Measurements from ENCODE around the gene MAN1C1. TPM values are rescaled to one million over a fixed set of nuclear protein-coding genes. Genes with fewer than 3 reads are reported as not detected.
"Not testable (repeated sequence)": the region's sequence is repeated elsewhere in the genome, so short reads cannot be mapped to it uniquely, and the experiment has no call there.

MAN1C1 gene
- total RNA-seq, 1 donor from 2014 or later, result 0.79 TPM

DNA sequence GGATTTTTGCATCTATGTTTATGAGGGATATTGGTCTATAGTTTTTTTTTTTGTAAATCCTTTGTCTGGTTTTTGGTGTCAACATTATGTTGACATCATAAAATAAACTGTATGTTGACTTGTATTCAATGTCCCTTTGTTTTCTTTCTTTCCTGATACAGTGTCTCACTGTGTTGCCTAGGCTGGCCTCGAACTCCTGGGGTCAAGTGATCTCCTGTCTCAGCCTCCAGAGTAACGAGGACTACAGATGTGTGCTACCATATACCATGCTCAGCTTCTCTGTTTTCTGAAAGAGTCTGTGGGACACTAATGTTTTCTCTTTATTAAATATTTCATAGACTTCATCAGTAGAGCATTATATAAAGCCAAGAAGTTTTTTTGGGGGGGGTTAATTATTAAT, 18.3 kb downstream of the MAN1C1 start:
- no peak for DNase-seq (ENCODE audit: low read depth, low spot score)

DNA sequence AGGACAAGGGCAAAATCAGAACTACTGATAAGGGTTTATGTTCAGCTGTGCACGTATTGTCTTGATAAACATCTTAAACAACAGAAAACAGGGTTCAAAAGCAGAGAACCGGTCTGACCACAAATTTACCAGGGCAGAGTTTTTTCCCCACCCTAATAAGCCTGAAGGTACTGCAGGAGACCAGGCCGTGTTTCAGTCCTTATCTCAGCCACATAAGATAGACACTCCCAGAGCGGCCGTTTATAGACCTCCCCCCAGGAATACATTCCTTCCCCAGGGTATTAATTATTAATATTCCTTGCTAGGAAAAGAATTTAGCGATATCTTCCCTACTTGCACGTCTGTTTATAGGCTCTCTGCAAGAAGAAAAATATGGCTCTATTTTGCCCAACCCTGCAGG, 19.6 kb downstream of the MAN1C1 start:
- DNase-seq (ENCODE audit: low read depth, low spot score), result not testable (repeated sequence)

DNA sequence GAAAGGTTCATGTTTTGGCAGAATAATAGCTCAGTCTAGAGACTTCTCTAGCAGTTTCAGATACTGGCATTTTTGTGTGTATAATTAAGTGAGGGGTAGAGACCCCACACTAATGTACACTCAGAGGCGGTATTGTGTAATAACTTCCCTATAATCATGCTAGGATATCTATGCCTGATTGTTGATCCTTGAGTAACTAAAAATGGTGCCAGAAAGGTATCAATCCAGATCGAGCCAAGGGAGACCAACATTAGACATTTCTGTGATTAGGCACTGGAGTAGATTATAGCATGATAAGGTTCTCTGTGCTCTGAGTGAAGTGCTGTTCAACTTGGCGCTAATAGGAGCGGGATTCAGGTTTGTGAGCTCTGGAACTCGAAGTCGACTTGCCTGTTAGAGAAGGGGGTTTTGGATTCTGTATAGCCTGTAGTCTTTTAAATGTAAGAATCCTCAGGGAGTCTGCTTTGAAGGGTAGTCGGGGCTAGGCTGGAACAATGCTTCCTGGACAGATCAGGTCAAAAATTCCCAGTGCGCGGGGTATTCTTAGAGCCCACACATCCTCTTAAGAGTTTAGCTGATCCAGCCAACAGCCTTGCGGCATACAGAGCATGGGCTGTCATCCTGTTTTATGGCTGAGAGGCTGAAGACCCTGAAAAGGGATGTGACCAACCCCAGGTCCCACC, 24.2 kb downstream of the MAN1C1 start:
- DNase-seq (ENCODE audit: low read depth, low spot score), result no peak

DNA sequence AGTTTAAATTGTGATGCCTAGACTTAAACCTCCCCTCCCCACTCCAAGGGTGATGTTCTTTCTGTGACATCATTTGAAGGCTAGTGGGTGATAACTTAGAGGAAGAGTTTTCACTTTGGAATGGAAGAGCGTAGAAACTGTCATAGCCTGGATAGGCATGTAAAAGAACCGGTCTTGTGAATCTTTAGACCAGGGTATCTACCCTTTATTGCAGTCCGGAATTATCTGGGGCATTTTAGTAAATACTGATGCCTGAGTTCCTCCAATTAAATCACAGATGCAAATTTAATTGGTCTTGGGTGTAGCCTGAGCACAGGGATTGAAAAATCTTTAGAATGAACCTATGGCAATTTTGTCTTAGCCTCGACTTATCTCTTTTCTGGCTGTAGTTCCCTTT, 24.7 kb downstream of the MAN1C1 start:
- no peak for DNase-seq (ENCODE audit: low read depth, low spot score)

DNA sequence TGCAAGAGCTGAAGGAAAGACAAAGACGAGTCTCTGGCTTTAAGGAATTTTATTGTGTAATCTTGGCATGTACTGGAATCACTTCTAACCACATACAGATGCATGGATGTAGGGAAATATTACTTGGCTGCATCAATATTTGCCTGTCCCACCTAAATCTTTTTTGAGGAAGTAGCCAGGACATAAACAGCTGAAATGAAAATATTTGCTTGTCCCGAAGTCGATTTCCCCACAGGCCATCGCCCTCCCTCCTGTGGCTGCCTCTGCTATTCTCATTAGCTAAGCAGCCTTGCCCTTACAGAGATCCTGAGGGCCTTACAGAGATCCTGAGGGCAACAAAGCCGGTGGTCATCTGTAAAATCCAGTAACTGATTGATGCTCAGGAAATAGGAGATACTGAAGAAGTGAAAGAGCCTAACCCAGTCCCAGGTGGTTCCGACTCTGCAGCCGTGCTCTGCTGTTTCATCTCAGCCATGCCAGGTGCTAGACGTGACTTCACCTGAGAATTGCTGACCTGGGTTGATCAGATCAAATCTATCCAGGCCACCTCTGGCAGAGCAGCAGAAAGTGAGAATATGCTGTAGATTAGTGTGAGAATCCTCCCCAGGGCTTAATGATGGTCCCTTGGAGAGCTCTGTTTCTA, 25.5 kb downstream of the MAN1C1 start:
- no peak for DNase-seq (ENCODE audit: low read depth, low spot score)

DNA sequence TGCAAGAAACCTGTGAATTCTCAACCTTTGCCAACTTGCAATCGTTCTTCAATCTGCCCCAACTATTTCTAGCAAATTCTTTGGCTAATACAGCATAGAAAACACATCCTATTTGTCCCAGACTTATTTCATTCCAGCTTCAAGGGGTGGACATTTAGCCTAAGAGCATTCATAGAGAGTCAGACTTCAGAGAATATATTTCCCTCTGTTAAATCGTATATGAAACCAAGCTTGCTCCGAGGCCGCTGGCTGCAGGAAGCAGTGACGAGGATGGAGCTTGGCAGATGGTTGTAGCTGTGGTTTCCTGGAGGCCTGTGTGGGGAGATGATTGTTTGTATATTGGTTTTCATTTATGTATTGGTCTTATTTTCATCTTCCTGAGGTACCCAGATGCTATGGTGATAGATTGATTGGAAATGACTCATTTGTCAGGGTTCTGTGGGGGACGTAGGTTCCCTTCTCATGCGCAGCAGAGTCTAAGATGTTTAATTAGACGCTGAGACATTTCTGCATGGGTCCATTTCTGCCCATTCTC, 26.1 kb downstream of the MAN1C1 start:
- peak; percentile 33 for DNase-seq (ENCODE audit: low read depth, low spot score)

DNA sequence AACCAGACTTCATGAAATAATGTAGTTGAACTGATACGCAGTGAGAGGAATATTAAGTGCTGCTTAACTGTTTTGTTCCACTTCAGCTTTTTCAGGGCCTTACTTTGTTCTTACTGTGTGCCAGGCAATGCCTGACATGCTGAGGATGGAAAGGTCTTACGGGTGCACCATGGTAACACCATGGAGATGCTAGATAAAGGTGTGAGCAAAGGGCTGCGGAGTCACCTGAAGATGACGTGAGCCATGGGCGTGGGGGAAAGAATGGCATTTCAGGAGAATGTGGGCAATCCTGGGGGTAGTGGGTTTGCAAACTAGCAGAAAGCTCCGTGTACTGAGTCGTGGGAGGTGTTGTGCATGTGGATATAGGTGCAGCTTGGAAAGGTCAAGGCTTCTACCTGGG, 27.3 kb downstream of the MAN1C1 start:
- DNase-seq (ENCODE audit: low read depth, low spot score), result no peak

DNA sequence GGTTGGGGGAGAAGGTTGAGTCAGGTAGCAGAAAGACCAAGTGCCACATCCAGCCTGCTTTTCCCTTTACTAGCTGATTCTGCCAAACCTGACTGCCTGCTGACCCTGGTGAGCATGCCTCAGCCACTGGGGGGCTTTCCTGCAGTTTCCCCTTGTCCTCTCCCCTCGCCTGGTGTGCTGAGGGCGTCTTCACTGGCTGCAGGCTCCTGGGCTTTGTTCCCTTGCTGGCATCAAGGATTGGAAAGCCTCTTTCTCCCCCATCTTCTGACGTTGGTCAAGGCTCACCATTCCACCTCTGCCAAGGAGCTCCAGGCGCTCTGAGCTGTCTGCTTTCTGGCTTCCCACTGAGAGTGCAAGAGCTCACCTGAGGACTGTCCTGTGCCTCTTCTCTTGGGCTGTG, 28.4 kb downstream of the MAN1C1 start:
- no peak for DNase-seq (ENCODE audit: low read depth, low spot score)

DNA sequence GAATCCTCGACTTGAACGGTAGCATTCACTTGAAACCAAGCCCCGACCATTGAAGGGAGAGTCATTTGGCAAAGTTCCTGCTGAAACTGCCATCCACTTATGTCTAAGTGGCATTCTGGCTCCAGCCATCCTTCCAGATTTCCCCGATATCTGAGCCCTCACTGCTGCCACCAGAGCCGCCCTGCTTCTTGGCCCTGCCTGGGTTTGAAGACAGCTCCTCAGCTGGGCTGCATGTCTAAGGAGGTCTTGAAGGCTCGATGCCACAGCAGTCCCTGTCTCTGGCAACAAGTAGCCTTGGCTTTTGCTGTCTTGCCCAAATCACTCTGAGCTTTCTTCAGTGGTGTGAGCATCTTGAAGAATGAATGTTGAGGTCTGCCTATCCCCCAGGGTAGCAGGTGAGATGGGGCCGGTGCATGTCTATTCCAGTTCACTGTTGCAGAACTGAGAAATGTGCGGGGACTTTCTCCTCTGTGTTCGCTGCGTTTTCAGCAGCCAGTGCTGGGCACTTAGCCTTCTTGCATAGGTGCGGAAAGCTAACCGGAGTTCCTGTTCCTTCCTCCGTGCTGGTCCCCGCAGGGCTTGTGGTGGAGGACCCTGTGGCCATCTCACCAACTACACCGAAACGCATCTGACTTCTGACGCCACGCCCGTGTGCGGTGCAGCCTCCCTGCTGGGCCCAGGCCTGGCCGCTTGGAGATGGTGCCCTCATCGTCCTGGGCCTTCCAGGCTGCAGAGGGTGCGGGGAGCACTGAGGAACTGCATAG, 29.2 kb downstream of the MAN1C1 start:
- no peak for DNase-seq (ENCODE audit: low read depth, low spot score)

DNA sequence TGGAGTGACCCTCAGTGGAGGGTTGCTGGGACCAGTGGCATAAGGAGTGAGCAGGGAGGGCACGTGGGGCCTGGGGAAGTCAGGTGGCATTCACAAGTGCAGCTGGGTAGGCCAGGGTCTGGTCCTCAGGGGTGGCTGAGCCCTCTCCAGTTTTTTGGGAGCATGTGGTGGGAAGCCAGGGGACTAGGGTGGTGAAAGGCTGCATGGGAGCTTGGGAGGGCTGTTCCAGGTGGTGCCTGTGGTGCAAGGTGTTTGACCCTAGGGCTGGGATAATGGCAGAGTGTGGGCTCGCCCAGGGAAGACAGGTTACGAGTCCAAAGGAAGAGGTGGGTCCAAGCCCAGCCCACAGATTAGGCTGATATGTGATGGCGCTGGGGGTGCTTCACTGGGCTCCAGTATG, 30.5 kb downstream of the MAN1C1 start:
- DNase-seq (ENCODE audit: low read depth, low spot score), result no peak

DNA sequence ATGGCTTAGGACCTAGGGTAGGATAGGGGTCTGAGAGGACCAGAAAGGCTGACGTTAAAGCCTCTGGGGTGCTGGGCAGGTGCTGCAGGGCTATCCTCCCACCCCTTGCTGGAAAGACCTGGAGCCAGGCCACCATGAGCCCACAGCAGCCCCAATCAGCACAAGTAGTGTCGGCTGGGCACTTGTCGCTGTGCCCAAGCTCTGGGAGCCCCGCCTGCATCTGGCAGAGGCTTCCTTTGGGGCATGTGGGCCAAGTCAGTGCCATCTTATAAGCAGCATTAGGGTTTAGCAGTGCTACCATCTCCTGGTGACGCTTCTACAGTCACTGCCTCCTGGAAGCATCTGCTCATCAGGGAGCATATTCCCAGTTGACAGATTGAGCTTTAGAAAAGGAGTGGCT, 31.3 kb downstream of the MAN1C1 start:
- no peak for DNase-seq (ENCODE audit: low read depth, low spot score)

DNA sequence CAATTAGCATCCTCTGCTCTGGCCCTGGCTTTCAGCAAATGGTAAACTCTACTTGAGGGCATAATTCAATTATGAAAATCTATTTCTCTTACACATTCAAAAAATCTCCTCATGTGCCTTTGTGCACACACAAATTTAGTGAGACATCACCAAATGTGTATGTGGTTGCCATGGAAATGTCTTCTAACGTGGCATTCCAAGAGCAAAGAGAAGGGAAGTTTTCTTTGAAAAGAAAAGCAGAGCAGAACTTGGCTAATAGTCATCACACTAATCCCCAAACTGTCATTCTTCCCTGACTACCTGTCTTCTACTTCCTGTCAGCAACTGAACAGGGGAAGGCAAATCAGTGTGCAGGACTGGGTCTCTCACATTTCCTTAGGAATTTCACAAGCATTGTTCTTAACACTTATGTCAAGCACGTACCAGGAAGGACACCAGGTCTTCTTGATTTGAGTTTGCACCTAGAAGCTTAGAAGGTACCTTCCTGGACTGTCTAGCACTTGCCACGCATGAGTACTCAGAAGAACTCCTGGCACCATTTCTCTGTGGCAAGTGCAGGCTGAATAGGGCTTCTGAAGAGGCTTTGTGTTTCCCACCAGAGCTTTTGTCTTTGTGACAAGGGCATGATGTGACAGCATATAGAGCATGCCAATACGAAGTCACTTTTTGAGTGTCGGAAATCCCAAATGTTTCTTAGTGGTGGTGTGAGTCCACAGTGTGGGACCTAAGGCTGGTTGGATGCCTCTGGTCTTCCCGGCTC, 32.3 kb downstream of the MAN1C1 start:
- DNase-seq (ENCODE audit: low read depth, low spot score), result no peak

DNA sequence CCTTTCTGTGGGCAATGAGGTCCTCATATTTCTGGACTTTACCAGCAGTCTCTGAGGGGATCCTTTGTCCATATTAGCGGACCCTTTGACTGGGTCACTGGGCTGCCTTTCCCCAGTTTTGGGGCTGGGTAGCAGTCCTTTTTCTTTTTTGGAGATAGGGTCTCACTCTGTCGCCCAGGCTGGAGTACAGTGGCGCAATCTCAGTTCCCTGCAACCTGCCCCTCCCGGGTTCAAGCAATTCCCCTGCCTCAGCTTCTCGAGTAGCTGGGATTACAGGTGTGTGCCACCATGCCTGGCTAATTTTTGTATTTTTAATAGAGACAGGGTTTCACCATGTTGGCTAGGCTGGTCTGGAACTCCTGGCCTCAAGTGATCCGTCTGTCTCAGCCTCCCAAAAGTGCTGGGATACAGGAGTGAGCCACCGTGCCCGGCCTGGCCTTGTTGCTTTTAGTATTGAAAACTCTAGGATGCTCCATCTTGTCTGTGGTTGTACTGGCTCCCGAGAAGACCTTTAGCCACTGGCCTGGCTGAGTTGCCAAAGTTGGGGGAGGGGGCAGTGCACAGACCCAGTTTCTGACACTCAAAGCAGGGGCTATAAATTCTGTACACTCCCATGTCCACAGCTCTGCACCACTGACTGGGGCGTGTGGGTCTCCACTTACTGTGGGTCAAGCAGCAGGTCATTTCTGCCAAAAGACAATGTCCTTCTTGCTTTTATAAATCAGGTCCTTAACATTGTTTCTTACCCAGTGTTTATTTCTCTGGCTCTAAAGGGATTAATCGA, 33.1 kb downstream of the MAN1C1 start:
- no peak for DNase-seq (ENCODE audit: low read depth, low spot score)

DNA sequence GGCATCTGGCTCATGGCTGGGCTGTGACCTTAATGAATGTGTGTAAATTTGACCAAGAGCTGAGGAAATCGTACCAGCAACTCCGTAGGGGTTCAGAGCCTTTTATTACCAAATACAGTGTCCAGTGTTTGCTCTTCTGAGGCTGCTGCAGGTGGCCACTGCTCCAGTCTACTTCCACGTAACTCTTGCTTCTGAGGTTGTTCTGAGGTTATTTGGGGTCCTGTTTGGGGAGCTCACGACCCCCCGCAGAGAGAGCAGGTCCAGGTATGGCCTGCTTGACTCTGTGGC, 33.6 kb downstream of the MAN1C1 start:
- no peak for DNase-seq (ENCODE audit: low read depth, low spot score)

DNA sequence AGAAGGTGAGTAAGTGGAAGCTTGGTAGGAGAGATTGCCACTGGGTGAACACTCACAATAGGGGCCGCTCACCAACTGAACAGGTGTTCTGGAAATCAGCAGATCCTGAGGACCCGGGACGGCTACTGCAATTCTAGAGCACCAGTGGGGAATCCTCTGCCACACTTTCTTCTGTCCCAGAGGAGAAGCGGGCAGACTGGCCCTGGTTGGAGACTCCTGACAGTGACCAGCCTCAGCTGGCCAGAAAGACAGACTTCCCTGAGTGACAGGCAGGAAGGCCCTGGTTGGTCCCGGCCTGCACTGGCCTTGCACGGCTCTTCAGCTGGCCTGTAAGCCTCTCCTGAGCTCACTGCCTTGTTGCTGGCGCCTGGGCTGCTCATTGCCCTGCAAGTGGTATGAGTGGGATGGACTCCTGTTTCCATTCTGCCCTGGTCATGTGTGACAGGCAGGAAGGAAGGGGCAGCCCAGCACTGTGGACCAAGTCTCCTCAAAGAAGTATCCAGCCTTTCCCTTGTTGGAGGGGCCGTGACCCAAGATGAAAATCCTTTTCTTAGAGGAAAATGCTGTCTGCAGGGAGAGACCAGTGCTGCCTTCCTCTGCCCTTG, 34.5 kb downstream of the MAN1C1 start:
- no peak for DNase-seq (ENCODE audit: low read depth, low spot score)

DNA sequence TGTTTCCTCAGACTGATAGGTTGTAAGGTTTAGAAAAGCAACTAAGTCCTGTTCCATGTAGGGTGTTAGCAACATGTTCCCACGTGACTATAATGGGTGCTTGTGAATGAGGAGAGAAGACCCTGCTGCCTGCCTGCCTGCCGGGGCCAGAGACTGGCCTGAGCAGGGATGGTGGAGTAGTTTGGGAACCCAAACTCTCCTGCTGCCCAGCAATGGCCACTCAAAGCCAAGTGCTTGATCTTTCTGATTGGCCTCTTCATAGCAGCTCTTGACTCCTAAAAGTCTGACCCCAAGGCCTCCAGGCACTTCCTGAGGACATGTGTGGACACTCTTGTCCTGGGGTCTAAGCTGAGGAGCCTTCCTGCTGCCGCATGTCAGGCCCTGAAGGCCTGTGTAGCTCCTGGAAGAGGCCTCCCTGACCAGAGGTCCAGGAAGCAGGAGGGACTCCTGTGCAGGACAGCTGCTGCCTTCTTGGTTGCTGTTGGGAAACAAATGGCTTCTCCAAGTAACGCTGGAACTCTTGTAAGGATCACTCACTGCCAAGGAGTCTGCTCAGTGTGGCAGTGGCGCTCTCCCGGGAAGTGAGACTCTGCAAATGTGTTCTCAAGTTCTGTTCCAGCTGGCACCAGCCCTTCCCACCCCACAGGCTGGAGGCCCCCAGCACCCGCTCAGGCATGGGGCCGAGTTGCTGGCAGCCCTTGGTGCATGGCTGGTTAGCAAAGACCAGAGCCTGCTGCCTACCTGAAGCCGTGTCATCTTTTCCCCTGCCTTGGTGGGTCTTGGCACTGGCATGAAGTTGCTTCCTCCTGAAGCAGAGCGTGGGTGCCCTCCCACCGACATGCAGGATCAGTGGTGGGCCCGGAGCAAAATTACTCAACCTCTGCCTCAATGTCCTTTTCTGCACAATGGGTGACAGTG, 35.5 kb downstream of the MAN1C1 start:
- no peak for DNase-seq (ENCODE audit: low read depth, low spot score)

DNA sequence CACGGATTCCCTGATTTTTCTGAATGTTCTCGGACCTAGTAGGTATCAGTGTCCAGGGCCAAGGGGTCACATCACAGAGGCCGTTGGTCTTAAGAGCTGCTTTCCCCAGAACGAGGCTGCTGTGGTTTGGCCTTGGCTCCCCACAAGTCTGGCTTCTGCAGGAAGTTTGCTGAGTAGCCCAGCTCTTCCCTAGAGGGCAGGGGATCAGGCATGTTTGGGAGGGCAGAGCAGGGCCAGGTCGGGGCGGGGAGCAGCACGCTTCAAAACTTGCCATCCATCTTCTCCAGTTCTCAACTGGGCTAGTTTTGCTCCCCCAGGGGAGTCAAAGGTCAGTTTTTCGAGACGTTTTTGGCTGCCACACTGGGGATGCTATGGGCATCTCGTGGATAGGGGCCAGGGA, 37.0 kb downstream of the MAN1C1 start:
- DNase-seq (ENCODE audit: low read depth, low spot score), result no peak

DNA sequence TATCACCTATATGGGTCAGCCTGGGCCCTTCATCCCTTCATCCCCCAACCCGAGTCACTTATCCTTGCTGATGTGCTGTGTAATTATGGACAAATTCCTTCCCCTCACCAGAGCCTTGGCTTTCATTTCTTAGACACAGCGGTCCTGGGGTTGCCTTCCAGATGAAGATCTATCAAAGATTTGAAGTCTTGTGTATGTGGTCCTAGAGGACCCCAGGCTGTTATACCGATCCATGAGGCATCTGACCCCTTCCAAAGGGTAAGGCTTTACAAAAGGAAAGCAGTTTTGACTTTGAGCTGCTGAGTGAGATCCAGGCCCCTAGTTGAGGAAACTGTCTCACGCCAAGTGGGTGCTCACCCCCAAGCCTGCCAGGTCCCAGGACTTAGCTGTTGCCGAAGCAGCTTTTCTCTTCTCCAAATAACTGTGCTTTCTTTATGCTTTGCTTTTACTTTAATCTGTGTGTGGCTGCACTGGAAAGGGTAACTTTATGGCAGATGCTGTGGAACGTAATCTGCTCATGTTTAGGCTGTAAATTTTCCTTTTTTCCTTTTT, 37.6 kb downstream of the MAN1C1 start:
- no peak for DNase-seq (ENCODE audit: low read depth, low spot score)

DNA sequence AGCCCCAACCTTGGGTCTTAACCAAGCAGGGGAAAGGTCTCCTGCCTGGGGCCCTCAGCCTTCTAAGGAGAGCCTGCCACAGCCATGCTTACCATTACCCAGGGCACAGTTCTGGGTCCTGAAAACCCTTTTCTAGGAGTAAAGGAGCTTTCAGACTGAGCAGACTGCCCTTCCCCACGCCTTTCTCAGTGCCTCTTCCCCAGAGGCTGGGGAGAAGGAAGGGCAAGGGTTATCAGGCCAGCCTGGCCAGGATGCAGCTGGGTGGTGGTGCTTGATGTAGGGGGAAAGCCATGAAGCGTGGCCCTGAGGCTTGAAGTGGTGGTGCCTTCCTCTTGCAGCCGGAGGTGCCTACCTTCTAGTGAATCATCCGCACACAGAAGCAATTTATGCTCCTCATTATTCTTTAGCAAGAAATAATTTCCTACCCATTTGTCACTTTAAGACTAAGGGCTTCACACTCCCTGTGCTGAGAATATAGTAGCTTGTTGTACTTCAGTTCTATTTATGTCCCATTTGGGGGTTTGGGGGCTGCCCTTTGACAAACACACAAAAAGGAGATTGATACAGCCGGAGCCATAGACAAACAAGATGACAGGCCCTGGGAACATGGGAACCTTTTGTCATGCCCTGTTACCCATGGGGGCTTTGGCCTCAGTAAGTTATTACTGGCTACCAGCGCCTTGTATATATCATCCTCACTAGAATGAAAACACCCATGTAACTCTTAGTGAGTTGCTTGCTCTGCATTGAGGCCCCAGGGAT, 40.7 kb downstream of the MAN1C1 start:
- DNase-seq (ENCODE audit: low read depth, low spot score), result peak; percentile 60
